Vagina (tissue), 2 donors: Measurements from ENCODE around the gene LAX1. TPM values are rescaled to one million over a fixed set of nuclear protein-coding genes. Genes with fewer than 3 reads are reported as not detected.
A peak's percentile ranks its signal among the peaks of the same experiment; 100 is the strongest.

Experiments used
- DNase-seq, 2 donors: peaks; one replicate each; pipeline ENCODE4 v3.0.0-alpha.2; 2017; ENCODE audit errors: extremely low spot score in 2 of 2
- H3K27ac ChIP-seq: fragments of 200-600 bp; sonication (generic); one replicate; pipeline ENCODE4 v1.5.1; 2019
- H3K27me3 ChIP-seq: fragments of 200-600 bp; sonication (generic); one replicate; pipeline ENCODE4 v1.5.1; 2019
- H3K36me3 ChIP-seq, 2 donors: fragments of 200-600 bp; sonication (generic); one replicate each; pipeline ENCODE4 v1.5.1; 2017 to 2019
- H3K4me1 ChIP-seq: fragments of 200-600 bp; sonication (generic); one replicate; pipeline ENCODE4 v1.5.1; 2019
- H3K4me3 ChIP-seq, 2 donors: fragments of 200-600 bp; sonication (generic); 1 replicate in 1 of 2; 2 replicates in 1 of 2; pipeline ENCODE4 v1.5.1; 2016 to 2019
- H3K9me3 ChIP-seq: fragments of 200-600 bp; sonication (generic); one replicate; pipeline ENCODE4 v1.5.1; 2019
- CTCF ChIP-seq, 3 experiments: fragments of 450-650 bp in 2 of 3; fragments of 200-600 bp in 1 of 3; sonication (generic) in 1 of 3; IDR thresholded peaks; one replicate each; pipeline ENCODE4 v1.5.1; 2017 to 2019; ENCODE audit warnings: antibody characterized with exemption in 3 of 3, mild to moderate bottlenecking in 2 of 3, moderate library complexity in 2 of 3
- POLR2A ChIP-seq, 2 donors: fragments of 450-650 bp; IDR thresholded peaks; one replicate each; pipeline ENCODE4 v1.6.1; 2017; ENCODE audit warnings: antibody characterized with exemption in 2 of 2, mild to moderate bottlenecking in 2 of 2, moderate library complexity in 2 of 2
- POLR2AphosphoS5 ChIP-seq, 2 donors: sonication (generic); formaldehyde crosslinking; IDR thresholded peaks; one replicate each; pipeline ENCODE4 v1.9.0; 2017; ENCODE audit warnings: antibody characterized with exemption in 2 of 2, mild to moderate bottlenecking in 2 of 2, low read depth in 1 of 2; ENCODE audit not compliant: insufficient read depth in 1 of 2
- intact Hi-C: fragments of 100-400 bp; cut with DNase I; formaldehyde crosslinking; loops from one replicate; pipeline ENCODE4 v1.15.1; 2023
- total RNA-seq: library from RNA; depleted of rRNA; stranded (reverse); fragments of >200 nt; gene quantifications from one replicate; pipeline ENCODE4 v1.2.3, GENCODE V29; 2016

The LAX1 gene
- total RNA-seq = 0.49 TPM

DNA sequence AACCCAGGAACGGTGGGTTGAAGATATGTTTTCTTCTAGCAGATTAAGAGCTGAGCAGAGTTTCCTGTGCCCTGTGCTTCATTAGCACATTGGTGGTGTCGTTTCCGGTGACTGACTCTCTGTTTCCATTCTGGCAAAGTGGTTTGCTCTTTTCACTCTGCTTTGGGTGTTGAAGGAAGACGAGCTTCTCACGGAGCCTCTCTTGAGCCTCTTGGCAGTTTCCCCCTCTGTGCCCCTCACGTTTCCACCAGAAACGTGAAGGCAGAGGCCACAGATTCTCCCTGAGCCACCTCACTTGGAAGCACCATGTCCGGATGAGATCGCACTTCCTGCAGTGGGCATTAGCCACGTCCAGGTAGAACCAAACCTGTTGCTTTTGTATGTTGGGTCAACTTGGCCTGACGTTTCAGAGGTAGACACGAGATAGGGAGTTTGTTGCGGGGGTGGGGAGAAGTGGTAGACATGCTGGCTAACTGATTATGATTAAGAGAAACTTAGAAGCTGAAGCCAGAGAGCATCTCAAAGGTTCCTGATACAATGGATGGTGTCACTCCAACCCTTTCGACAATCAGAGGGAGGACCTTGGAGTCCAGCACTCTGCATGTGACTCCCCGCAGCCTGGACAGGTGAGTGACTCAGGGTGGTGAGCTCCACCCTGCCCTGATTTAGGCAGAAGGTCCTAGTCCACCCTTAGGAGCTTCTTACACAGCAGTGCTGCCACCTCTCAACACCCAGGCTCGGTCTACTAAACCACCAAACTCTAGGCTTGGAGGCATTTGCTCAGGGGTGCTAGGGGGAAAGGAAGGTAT lies at the start of gene LAX1:
LAX1 (plus strand) TSS at position 155 of the 809 bp plus-strand sequence; CDS start at position 538, 383 bp downstream.
- no peak for DNase-seq
- no peaks in the 10 kb centered on the region for H3K27me3 ChIP-seq
- intact Hi-C loops = no loop called here
- H3K4me3 ChIP-seq = peak within 1 kb of the TSS; percentile 10 to 18
- peaks cover 24% of the 10 kb centered on the region for H3K4me1 ChIP-seq
- no peak for TF ChIP-seq CTCF (IDR thresholded peaks at IDR 0.05)
- TF ChIP-seq POLR2A (IDR thresholded peaks at IDR 0.05) = no peak
- TF ChIP-seq POLR2AphosphoS5 (IDR thresholded peaks at IDR 0.05; ENCODE audit: insufficient read depth in 1 of 2, low read depth in 1 of 2) = no peak
- no peaks in the 10 kb centered on the region for H3K9me3 ChIP-seq
- H3K27ac ChIP-seq = no peak within 1 kb of the TSS
- H3K36me3 ChIP-seq = no peaks in the 10 kb centered on the region

DNA sequence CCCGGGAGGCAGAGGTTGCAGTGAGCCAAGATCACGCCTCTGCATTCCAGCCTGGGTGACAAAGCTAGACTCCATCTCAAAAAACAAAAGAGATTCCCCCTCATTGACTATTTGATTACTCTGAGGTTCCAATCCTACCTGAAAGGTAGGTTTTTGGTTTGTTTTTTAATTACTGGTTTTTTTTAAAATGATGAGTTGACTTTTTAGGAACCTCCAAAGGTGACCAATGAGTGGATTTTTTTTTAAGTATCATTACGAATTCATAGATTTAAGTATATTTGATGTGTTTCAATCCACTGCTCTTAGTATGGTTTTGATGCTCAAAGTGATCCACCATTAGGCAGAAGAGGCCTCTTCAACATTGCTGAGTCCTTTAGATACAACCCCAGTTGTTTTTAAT lies 47.9 kb upstream of the LAX1 start:
- peaks cover 0 to 94% of the 10 kb centered on the region in 2 donors for H3K36me3 ChIP-seq
- H3K4me1 ChIP-seq = no peaks in the 10 kb centered on the region
- H3K4me3 ChIP-seq = no peak overlapping the region
- no peak for DNase-seq
- H3K9me3 ChIP-seq = no peaks in the 10 kb centered on the region
- H3K27me3 ChIP-seq = no peaks in the 10 kb centered on the region
- H3K27ac ChIP-seq = no peak overlapping the region
- intact Hi-C loops = no loop called here
- TF ChIP-seq POLR2A (IDR thresholded peaks at IDR 0.05) = no peak

DNA sequence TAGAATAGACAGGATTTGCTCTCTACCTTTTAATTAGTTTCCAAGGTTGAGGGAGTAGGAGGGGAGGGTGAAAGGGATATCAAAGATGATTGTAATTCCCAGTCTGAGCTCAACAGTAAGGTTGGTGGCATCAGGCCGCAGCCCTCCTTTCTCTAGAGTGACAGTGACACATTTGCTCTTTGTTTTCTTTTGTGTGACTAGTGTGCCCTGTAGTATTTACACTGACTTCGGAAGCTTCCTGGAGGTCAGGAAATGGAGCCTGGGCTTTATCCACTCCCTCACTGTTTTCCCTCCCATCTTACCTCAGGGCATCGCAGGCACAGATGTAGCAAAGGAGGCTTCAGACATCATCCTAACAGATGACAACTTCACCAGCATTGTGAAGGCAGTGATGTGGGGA lies 44.7 kb upstream of the LAX1 start:
- no peak for DNase-seq
- Histone ChIP-seq H3K4me3 (no peak overlapping the region), H3K27ac (no peak overlapping the region), H3K4me1 (no peaks in the 10 kb centered on the region), H3K27me3 (no peaks in the 10 kb centered on the region), H3K36me3 (peaks cover 3 to 94% of the 10 kb centered on the region in 2 donors), H3K9me3 (no peaks in the 10 kb centered on the region)
- intact Hi-C loops = no loop called here
- no peak for TF ChIP-seq POLR2A (IDR thresholded peaks at IDR 0.05)
- TF ChIP-seq CTCF (IDR thresholded peaks at IDR 0.05) = no peak
- TF ChIP-seq POLR2AphosphoS5 (IDR thresholded peaks at IDR 0.05; ENCODE audit: insufficient read depth in 1 of 2, low read depth in 1 of 2) = no peak

DNA sequence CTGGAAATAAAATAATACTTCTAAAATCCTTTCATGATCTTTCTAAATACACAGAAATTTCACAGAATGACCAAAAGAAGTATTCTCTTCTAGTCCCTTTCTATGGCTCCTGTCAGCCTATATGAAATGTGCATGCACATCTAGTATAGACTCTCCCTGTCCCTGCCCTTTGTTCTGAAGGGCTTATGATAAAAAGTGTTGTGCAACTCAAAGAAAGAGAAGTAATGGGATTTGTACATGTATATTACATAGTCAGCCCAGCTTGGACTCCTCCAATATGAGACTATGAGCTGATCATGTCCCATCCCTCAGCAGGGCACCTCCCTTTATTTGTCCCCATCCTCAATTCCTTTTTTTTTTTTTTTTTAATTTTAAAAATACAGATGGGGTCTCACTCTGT lies 42.1 kb upstream of the LAX1 start:
- Histone ChIP-seq H3K36me3 (peaks cover 9 to 90% of the 10 kb centered on the region in 2 donors), H3K4me1 (no peaks in the 10 kb centered on the region), H3K27ac (no peak overlapping the region), H3K4me3 (no peak overlapping the region), H3K27me3 (no peaks in the 10 kb centered on the region), H3K9me3 (no peaks in the 10 kb centered on the region)
- TF ChIP-seq POLR2AphosphoS5 (IDR thresholded peaks at IDR 0.05; ENCODE audit: insufficient read depth in 1 of 2, low read depth in 1 of 2) (no peak), CTCF (IDR thresholded peaks at IDR 0.05) (no peak), POLR2A (IDR thresholded peaks at IDR 0.05) (no peak)
- intact Hi-C loops = no loop called here
- no peak for DNase-seq

DNA sequence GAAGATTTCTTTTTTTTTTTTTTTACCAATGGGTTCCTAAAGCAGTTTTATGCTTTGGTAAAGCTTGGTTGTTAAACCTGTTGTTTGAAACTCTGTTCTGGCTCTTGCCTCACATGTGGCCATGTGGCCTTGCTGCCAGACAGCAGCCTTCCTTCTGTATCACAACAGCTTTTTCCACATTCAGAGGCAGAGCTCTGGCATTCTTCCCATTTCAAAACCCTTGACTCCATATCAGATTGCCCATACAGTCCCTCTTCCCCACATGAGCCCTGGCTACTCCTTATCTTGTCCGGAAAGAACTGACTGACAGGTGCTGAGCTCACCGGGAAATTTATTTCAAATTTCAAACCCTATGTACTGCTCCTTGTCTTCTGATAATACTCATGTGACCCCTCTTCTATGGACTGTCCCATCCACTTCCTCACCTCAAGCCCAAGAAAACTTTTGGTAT lies 38.5 kb upstream of the LAX1 start:
- TF ChIP-seq POLR2A (IDR thresholded peaks at IDR 0.05) (no peak), POLR2AphosphoS5 (IDR thresholded peaks at IDR 0.05; ENCODE audit: insufficient read depth in 1 of 2, low read depth in 1 of 2) (no peak), CTCF (IDR thresholded peaks at IDR 0.05) (no peak)
- no peak overlapping the region for H3K4me3 ChIP-seq
- no peaks in the 10 kb centered on the region for H3K9me3 ChIP-seq
- no peak overlapping the region for H3K27ac ChIP-seq
- no peaks in the 10 kb centered on the region for H3K27me3 ChIP-seq
- H3K4me1 ChIP-seq = no peaks in the 10 kb centered on the region
- H3K36me3 ChIP-seq = peaks cover 9 to 84% of the 10 kb centered on the region in 2 donors
- intact Hi-C loops = no loop called here
- DNase-seq = no peak
